ENCODE results near the gene GPHB5.

The GPHB5 gene

DNA sequence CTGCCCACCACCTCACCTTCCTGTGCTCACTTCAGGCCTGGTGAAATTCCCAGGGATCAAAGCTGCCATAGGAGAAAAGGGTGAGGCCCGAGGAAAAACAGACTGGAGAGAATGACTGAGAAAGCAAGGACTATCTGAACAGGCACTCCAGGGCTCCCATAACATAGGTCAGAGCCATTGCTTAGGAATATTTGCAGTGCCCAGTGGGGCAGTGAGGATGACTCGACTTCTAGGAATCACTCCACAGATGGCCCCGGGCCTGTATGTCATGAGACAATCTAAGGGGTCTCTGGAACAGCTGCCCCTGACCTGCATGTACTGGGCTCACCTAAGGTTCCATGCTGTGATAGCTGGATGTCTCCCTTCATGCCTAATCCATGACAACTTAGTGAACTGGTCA, 51.6 kb downstream of the GPHB5 start (continued):
- TF ChIP-seq, protein P1, sequence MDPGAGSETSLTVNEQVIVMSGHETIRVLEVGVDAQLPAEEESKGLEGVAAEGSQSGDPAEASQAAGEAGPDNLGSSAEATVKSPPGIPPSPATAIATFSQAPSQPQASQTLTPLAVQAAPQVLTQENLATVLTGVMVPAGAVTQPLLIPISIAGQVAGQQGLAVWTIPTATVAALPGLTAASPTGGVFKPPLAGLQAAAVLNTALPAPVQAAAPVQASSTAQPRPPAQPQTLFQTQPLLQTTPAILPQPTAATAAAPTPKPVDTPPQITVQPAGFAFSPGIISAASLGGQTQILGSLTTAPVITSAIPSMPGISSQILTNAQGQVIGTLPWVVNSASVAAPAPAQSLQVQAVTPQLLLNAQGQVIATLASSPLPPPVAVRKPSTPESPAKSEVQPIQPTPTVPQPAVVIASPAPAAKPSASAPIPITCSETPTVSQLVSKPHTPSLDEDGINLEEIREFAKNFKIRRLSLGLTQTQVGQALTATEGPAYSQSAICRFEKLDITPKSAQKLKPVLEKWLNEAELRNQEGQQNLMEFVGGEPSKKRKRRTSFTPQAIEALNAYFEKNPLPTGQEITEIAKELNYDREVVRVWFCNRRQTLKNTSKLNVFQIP (CRISPR knock-in tag; IDR thresholded peaks at IDR 0.05; ENCODE audit: borderline replicate concordance, low read depth) = no peak
- TF ChIP-seq TOX (CRISPR knock-in tag; IDR thresholded peaks at IDR 0.05; ENCODE audit: borderline replicate concordance) (no peak), BACH2 (CRISPR knock-in tag; IDR thresholded peaks at IDR 0.05; ENCODE audit: borderline replicate concordance) (no peak), CSDC2 (CRISPR knock-in tag; IDR thresholded peaks at IDR 0.05) (no peak)

DNA sequence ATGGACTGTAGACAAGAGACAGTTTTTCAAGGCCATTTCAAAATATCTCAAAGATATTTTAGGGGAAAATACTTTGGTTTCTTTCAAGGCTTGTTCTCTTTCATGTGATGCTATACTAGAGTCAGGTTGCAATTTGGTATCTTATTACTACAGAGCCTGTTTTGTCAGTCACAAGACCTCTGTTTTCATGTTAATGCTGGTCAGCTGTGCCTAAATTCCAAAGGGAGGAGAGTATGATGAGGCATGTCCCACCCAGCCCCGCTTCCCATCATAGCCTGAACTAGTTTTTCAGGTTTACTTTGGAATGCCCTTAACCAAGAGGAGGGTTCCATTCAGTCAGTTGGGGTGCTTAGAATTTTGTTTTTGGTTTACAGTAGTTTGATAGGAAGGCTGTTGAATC, 52.6 kb downstream of the GPHB5 start:
- no peak for ATAC-seq
- no peak for TF ChIP-seq GLIS3 (CRISPR knock-in tag; IDR thresholded peaks at IDR 0.05)
- no peak for TF ChIP-seq ZC3H10 (CRISPR knock-in tag; IDR thresholded peaks at IDR 0.05)
- TF ChIP-seq, protein P2, sequence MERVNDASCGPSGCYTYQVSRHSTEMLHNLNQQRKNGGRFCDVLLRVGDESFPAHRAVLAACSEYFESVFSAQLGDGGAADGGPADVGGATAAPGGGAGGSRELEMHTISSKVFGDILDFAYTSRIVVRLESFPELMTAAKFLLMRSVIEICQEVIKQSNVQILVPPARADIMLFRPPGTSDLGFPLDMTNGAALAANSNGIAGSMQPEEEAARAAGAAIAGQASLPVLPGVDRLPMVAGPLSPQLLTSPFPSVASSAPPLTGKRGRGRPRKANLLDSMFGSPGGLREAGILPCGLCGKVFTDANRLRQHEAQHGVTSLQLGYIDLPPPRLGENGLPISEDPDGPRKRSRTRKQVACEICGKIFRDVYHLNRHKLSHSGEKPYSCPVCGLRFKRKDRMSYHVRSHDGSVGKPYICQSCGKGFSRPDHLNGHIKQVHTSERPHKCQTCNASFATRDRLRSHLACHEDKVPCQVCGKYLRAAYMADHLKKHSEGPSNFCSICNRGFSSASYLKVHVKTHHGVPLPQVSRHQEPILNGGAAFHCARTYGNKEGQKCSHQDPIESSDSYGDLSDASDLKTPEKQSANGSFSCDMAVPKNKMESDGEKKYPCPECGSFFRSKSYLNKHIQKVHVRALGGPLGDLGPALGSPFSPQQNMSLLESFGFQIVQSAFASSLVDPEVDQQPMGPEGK (CRISPR knock-in tag; IDR thresholded peaks at IDR 0.05; ENCODE audit: borderline replicate concordance) = no peak
- TF ChIP-seq PPARA (CRISPR knock-in tag; IDR thresholded peaks at IDR 0.05; ENCODE audit: borderline replicate concordance) = no peak
- no peak for TF ChIP-seq TCF4 (CRISPR knock-in tag; IDR thresholded peaks at IDR 0.05; ENCODE audit: borderline replicate concordance)
- TF ChIP-seq ZNF565 (CRISPR knock-in tag; conservative IDR thresholded peaks at IDR 0.05; ENCODE audit: low read depth) = no peak
- TF ChIP-seq ESRRG (CRISPR knock-in tag; IDR thresholded peaks at IDR 0.05) = no peak
- TF ChIP-seq SNAI2 (CRISPR knock-in tag; IDR thresholded peaks at IDR 0.05) = no peak
- TF ChIP-seq ZNF8 (CRISPR knock-in tag; IDR thresholded peaks at IDR 0.05) = no peak
- no peak for TF ChIP-seq RARB (CRISPR knock-in tag; IDR thresholded peaks at IDR 0.05)
- no peak for TF ChIP-seq OSR1 (CRISPR knock-in tag; IDR thresholded peaks at IDR 0.05)

Data from SK-N-SH treated with all-trans-retinoic acid at 6 μM for 48 hours (cell line).